ENCODE measurements around the gene RIC8B. TPM values are rescaled to one million over a fixed set of nuclear protein-coding genes. Genes with fewer than 3 reads are reported as not detected.

The RIC8B gene
- total RNA-seq, 1 experiment from 2014 or later: 7.8 TPM

DNA sequence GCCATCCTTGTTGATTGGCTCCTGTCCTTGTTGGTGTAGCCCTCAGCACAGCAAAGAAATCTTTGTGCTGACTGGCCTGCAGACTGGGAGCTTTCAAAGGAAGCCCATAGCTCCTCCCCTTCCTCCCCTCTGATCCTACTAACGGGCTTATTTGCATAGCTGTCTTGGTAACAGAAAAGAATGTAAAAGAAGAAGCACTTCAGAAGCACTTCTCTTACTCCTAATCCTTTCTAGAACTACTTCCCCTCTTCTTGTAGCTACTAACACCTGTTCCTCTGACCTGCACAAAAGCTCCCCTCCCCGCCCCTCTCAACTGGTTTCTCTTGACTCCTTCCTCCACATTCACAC is 14.3 kb upstream of the RIC8B start:
- Mint-ChIP-seq H3K4me3 (ENCODE audit: unreplicated experiment) (no peak overlapping the region), H3K4me1 (ENCODE audit: low read depth, unreplicated experiment) (no peaks in the 10 kb centered on the region), H3K9me3 (ENCODE audit: unreplicated experiment) (no peaks in the 10 kb centered on the region), H3K27ac (ENCODE audit: unreplicated experiment) (no peak overlapping the region), H3K27me3 (ENCODE audit: insufficient read depth, unreplicated experiment) (no peaks in the 10 kb centered on the region), H3K36me3 (ENCODE audit: insufficient read depth, unreplicated experiment) (no peaks in the 10 kb centered on the region)
- BruUV-seq (replicated peaks): no TSS peak
- TF ChIP-seq, protein P1, sequence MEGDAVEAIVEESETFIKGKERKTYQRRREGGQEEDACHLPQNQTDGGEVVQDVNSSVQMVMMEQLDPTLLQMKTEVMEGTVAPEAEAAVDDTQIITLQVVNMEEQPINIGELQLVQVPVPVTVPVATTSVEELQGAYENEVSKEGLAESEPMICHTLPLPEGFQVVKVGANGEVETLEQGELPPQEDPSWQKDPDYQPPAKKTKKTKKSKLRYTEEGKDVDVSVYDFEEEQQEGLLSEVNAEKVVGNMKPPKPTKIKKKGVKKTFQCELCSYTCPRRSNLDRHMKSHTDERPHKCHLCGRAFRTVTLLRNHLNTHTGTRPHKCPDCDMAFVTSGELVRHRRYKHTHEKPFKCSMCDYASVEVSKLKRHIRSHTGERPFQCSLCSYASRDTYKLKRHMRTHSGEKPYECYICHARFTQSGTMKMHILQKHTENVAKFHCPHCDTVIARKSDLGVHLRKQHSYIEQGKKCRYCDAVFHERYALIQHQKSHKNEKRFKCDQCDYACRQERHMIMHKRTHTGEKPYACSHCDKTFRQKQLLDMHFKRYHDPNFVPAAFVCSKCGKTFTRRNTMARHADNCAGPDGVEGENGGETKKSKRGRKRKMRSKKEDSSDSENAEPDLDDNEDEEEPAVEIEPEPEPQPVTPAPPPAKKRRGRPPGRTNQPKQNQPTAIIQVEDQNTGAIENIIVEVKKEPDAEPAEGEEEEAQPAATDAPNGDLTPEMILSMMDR (IDR thresholded peaks at IDR 0.05; ENCODE audit: insufficient read depth in 1 of 2, low read depth in 1 of 2, low read length in 1 of 2, severe bottlenecking in 1 of 2, unreplicated experiment in 1 of 2): no peak
- Histone ChIP-seq H3K27me3 (replicated peaks; ENCODE audit: control insufficient read depth, insufficient read depth, low read length) (no peaks in the 10 kb centered on the region), H3K4me1 (no peaks in the 10 kb centered on the region), H3K9me3 (no peaks in the 10 kb centered on the region), H3K4me3 (ENCODE audit: low read depth, low read length) (no peak overlapping the region), H3K36me3 (ENCODE audit: control insufficient read depth, insufficient read depth, low read length) (no peaks in the 10 kb centered on the region)
- CTCF ChIA-PET: no interaction called here
- POLR2A ChIA-PET: no interaction called here
- DNase-seq: no peak
- intact Hi-C loops (cut with micrococcal nuclease; ENCODE audit: unreplicated experiment): no loop called here

DNA sequence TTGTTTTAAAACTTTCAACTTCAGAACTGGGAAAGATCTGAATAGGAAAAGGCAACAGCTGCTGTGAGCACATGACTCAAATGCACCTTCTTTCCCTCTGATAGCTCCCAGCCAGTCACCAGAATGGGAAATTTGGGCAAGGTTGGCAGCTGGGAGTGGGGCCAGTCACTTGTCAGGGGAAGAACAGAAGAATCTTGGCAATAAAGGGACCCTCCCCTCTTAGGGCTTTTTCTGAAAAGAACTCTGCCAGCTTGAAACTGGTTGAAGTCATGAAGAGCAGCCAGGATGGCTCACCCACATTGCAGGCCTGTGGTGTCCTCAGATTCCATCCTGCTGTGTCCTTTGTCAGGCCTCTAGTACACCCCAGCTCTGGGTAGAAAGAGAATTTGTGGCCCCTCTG is 10.3 kb upstream of the RIC8B start:
- no peak for DNase-seq
- Histone ChIP-seq H3K4me1 (no peaks in the 10 kb centered on the region), H3K4me3 (ENCODE audit: low read depth, low read length) (no peak overlapping the region), H3K27me3 (replicated peaks; ENCODE audit: control insufficient read depth, insufficient read depth, low read length) (no peaks in the 10 kb centered on the region), H3K9me3 (no peaks in the 10 kb centered on the region), H3K36me3 (ENCODE audit: control insufficient read depth, insufficient read depth, low read length) (no peaks in the 10 kb centered on the region)
- H3K27ac Mint-ChIP-seq (ENCODE audit: unreplicated experiment): no peak overlapping the region
- ChIA-PET CTCF (no interaction called here), POLR2A (no interaction called here)
- peaks cover under 1% of the 10 kb centered on the region for H3K4me1 Mint-ChIP-seq (ENCODE audit: low read depth, unreplicated experiment)
- intact Hi-C loops (cut with micrococcal nuclease; ENCODE audit: unreplicated experiment): no loop called here
- no peaks in the 10 kb centered on the region for H3K9me3 Mint-ChIP-seq (ENCODE audit: unreplicated experiment)
- no peaks in the 10 kb centered on the region for H3K36me3 Mint-ChIP-seq (ENCODE audit: insufficient read depth, unreplicated experiment)
- no peak overlapping the region for H3K4me3 Mint-ChIP-seq (ENCODE audit: unreplicated experiment)
- H3K27me3 Mint-ChIP-seq (ENCODE audit: insufficient read depth, unreplicated experiment): no peaks in the 10 kb centered on the region
- BruUV-seq (replicated peaks): no TSS peak
- TF ChIP-seq, protein P1 (IDR thresholded peaks at IDR 0.05; ENCODE audit: insufficient read depth in 1 of 2, low read depth in 1 of 2, low read length in 1 of 2, severe bottlenecking in 1 of 2, unreplicated experiment in 1 of 2): no peak

DNA sequence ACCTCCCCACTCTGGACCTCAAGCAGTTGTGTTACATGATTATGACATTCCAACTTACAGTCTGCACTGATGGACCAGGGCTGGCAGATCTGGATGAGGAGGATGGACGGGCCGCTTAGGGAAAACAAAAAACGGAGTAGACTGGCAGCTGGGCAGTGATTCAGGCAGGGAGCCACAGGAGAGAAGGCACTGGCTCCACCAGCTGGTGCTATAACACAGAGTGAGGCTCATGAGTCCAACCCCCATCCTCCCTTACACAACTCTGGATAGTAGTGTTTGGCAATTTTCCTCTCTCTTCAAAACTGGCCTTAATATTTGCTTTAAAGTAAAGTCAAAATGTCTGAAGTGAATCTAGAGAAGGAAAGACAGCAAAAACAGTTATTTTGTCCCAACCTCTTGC is 9.7 kb upstream of the RIC8B start:
- Histone ChIP-seq H3K4me3 (ENCODE audit: low read depth, low read length) (no peak overlapping the region), H3K9me3 (no peaks in the 10 kb centered on the region), H3K27me3 (replicated peaks; ENCODE audit: control insufficient read depth, insufficient read depth, low read length) (no peaks in the 10 kb centered on the region), H3K36me3 (ENCODE audit: control insufficient read depth, insufficient read depth, low read length) (no peaks in the 10 kb centered on the region), H3K4me1 (peaks cover 4% of the 10 kb centered on the region; the same call in 1 of the 2 replicates)
- Mint-ChIP-seq H3K27ac (ENCODE audit: unreplicated experiment) (no peak overlapping the region), H3K36me3 (ENCODE audit: insufficient read depth, unreplicated experiment) (no peaks in the 10 kb centered on the region), H3K9me3 (ENCODE audit: unreplicated experiment) (no peaks in the 10 kb centered on the region), H3K27me3 (ENCODE audit: insufficient read depth, unreplicated experiment) (no peaks in the 10 kb centered on the region), H3K4me3 (ENCODE audit: unreplicated experiment) (no peak overlapping the region), H3K4me1 (ENCODE audit: low read depth, unreplicated experiment) (peaks cover 6% of the 10 kb centered on the region)
- POLR2A ChIA-PET: no interaction called here
- CTCF ChIA-PET: no interaction called here
- intact Hi-C loops (cut with micrococcal nuclease; ENCODE audit: unreplicated experiment): no loop called here
- DNase-seq: no peak
- TF ChIP-seq, protein P1 (IDR thresholded peaks at IDR 0.05; ENCODE audit: insufficient read depth in 1 of 2, low read depth in 1 of 2, low read length in 1 of 2, severe bottlenecking in 1 of 2, unreplicated experiment in 1 of 2): no peak
- BruUV-seq (replicated peaks): no TSS peak

Data from Caco-2 (cell line).